NCI-H128 (cell line): ENCODE measurements around the gene ADAM21.
"Not testable (repeated sequence)": the region's sequence is repeated elsewhere in the genome, so short reads cannot be mapped to it uniquely, and the experiment has no call there.

ENCODE experiments used
- DNase-seq: peaks from one replicate; lab custom pipeline; 2025; ENCODE audit not compliant: unreplicated experiment; lab: John Stamatoyannopoulos, UW

The ADAM21 gene

DNA sequence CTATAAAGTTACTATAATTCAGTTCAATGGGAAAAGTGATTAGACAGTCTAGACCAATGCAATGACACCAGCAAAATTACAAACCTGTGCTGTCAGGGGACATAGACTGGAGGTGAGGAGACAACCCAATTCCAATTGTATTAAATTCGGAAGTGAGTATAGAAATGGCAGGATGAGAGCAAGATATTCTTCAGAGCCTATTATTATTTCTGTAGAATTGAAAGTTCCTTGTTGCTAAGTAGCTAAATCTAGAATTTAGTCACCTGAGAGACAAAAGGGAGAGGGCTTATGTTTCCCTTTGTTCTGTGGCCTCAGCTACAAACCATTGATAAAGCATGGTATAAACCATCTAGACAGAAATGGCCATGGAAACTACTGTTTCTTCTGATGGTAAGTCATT lies at the start of gene ADAM21:
Gene ADAM21, plus strand, starts transcription at position 301 of the 400 bp plus-strand sequence. CDS start 5,326 bp downstream, outside the sequence.
- no peak for DNase-seq

- DNase-seq = not testable (repeated sequence)
Measured at GRCh38 chr14:70403335-70403734, 48.6 kb upstream of the ADAM21 start.

DNA sequence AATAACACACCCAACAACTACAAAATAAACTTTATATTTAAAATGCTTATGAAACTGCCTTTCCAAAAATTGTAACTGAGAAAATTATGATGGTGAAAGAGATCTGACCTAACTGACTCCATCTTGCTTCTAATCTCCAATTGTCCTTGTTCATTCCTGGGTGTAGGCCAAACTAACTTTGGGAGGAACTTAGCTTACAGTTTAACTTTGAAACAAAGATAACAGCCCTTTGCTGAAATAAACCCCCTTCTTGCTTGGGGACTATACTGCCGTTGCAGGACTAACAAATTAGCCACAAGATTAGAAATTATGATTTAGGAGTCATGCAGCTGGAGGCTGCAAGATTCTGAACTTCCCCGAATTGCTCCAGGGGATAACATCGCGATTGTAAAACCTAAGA lies 45.8 kb upstream of the ADAM21 start:
- not testable (repeated sequence) for DNase-seq

- no peak for DNase-seq
Measured at GRCh38 chr14:70407621-70408020, 44.4 kb upstream of the ADAM21 start.

GRCh38 chr14:70415788-70416187 lies 36.2 kb upstream of the ADAM21 start:
- DNase-seq = no peak

DNA sequence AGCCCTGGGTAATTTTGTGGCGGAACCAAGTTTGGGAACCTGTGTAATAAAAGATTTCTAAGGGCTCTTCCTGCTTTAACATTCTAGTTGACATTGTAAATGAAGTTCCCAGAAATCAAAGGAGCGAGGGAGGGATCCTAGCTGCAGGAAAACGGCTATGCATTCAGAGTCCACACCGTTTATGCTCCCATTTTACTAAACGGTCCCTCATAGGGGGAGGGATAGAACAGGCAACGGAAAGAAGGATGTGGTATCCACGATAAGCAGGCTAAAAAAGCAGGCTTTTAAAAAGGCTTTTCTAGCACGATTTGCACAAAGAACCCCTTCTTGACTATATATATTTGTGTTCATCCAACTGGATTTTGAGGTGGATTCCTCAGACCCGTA lies 35.6 kb upstream of the ADAM21 start:
- no peak for DNase-seq

DNA sequence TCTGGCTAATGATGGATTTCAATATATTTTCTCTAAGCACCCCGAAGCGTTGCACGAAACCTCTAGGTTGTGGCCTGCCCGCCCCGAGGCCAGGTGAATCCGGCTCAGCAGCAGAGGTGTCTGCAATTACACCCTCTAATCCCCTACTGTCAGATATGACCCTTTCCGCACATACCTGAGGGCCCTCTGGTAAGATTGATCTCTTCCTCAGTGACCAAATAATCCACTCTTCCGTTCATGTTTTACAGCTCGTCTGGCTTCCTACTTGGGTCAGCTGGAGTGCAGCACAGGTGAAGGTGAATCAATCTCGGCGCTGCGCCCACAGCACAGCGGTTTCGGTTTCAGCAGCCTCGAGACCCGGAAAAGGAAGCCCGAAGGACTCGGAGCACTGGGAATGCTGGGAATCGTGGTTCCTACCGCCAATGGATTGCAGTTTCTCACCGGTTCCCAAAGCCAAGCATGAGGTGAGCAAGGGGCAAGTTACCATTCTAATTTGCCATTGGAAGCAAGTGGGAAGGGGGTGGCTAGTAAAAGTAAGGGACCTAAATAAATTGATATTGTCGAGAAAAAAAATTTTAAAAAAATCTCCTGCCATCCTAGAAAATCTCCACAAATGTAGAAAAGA lies 35.1 kb upstream of the ADAM21 start, which contains the start of gene SYNJ2BP:
Gene SYNJ2BP, minus strand, starts transcription at position 366 of the 625 bp plus-strand sequence. Its CDS starts 127 bp downstream, at position 239.
- peak; percentile 67 for DNase-seq

DNA sequence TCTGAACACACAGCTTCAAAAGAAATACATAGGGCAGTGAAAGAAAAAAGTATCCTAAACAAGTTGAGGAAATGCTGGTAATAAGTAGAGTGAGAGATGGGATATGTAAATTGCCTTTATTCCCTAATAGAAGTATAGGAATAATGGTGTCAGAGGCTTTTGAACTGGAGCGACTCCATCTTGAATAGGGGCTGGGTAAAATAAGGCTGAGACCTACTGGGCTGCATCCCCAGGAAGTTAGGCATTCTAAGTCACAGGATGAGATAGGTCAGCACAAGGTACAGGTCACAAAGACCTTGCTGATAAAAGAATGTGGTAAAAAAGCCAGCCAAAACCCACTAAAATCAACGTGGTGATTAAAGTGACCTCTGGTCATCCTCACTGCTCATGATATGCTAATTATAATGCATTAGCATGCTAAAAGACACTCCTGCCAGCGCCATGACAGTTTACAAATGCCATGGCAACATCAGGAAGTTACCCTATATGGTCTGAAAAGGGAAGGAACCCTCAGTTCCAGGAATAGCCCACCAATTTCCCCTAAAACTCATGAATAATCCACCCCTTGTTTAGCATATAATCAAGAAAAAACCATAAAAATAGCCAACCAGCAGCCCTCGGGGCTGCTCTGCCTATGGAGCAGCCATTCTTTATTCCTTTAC lies 32.6 kb upstream of the ADAM21 start:
- DNase-seq = not testable (repeated sequence)

DNA sequence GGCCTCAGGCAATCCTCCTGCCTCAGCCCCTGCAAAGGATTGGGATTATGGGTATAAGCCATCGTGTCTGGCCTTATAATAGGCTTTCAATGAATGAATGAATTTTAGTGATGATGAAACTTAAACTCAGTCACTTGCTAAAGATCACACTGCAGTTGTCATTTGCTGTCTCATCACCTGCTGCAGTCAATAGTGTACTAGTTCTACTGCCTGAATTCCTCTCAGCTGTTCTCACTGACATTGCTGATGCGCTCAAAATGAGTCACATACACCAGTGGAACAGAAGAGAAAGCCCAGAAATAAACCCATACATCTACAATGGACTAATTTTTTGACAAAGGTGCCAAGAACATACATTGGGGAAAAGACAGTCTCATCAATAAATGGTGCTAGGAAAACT lies 29.4 kb upstream of the ADAM21 start:
- no peak for DNase-seq

DNA sequence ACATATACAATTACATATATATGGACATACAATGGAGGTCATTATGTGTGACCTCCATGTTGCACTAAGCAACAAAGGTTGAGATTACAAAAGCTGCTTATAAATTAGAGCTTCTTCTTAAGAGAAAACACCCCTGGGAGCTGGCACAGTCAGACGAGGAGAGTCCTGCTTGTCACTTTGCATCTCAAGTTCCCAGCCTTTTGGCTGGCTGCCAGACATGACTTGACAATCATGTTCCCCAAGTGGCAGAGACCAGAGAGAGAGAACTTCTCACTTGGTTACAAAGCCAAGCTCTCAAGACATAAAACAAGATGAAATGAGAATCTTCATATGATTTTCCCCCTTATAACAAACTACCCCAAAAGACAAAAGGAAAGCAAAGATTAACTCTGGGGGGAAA lies 26.6 kb upstream of the ADAM21 start:
- DNase-seq = no peak

- DNase-seq = not testable (repeated sequence)
Measured at GRCh38 chr14:70426555-70426954, 25.4 kb upstream of the ADAM21 start.

- no peak for DNase-seq
Measured at GRCh38 chr14:70436867-70437266, 15.1 kb upstream of the ADAM21 start.

- no peak for DNase-seq
Measured at GRCh38 chr14:70441641-70442040, 10.3 kb upstream of the ADAM21 start.

DNA sequence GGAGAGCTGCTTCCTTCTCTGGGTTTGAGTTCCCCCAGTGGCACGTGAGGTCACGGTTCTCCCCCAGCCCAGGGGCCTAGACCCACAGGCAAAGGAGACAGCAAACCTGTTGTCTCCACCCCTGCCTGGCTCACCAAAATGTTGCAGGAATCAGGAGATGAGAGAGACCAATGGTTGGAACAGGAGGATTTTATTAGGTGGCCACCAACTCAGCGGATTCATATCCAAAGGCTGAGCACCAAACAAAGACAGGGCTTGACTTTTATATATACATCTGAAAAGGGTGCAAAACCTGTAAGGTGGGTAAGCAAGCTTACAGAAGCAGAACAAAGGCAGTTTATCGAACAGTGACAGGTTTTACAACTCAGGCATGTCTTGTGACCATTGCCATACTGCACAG lies 9.2 kb upstream of the ADAM21 start:
- DNase-seq = no peak

DNA sequence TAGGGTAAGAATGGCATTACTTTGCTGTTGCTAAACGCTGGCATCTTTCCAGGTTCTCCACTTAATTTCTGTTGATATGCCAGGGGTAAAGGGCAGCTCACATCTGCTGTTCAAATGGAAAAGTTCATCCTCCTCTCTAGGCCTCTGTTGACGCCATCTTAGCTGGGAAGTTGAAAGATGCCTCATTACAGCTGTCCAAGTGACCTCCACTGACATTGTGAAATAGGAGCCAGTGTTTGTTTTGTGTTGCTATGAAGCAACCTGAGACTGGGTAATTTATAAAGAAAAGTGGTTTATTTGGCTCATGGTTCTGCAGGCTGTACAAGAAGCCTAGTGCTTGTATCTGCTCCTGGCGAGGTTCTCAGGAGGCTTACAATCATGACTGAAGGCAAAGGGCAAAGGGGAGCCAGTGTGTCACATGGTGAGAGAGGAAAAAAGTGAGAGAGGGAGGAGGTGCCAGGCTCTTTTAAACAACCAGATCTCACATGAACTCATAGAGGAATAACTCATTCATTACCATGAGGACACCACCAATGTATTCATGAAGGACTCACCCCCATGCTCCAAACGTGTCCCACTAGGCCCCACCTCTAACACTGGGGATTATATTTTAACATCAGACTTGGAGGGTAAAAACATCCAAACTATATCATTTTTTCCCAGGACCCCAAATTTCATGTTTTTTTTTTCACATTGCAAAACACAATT lies 3.2 kb upstream of the ADAM21 start:
- no peak for DNase-seq

GRCh38 chr14:70454731-70455130 lies 2.8 kb downstream of the ADAM21 start:
- DNase-seq = no peak

- no peak for DNase-seq
Measured at GRCh38 chr14:70468731-70469130, 16.8 kb downstream of the ADAM21 start.

GRCh38 chr14:70470863-70471563 lies 19.0 kb downstream of the ADAM21 start:
- not testable (repeated sequence) for DNase-seq

DNA sequence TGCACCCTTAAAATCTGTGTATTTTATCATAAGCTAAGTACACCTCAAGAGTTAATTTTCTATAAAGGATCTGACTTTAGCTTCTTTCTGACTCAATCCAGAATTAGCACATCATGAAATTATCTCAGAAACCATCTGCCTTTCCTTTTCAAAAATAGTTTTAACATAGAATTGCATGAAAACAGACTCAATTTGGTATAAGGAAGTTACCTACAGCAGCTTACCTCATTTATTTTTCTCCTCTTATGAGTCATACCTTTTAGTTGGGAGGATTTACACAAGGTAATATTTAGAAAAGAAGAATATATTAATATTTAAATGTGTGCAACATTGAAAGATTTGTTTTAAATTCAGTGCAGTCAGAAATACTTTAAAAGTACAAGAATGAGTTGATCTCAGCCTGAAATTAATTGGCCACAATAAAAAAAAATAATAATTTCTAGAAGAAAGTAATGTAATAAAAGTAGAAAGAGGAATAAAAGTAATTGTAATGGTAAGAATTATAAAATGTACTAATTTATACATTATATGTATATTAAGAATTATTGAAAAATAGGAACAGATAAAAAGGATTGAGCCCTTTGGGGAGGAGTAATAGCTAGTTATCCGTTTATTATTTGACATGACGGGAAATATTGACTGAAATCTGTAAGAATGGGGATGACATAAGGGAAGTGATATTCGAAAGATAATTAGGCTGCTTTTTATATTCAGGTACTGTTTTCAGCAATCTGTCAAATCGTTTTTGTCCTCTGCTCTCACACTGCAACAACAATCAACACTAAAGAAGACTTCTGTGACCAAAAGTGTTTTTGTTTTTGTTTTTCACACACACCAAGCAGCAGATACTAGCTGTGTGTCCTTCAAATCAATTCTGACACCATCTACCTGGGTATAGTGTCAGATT lies 20.5 kb downstream of the ADAM21 start:
- no peak for DNase-seq

DNA sequence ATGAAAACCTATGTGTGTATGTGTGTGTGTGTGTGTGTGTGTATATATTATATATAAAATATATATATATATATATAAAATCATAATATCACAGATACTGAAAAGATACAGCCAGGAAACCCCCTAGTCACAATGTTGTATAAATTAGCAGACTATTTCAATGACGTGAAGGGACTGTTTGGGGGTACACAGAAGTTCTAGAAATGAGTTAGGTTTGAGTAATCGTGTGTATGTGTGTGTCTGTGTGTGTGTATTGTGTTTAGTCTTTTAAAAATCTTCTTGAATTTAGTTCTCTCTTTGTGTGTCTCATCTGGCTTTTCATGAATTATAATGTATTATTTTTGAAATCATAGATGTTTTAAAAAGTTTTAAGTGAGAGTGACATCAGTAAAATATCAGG lies 21.9 kb downstream of the ADAM21 start:
- no peak for DNase-seq
